Frontal cortex (tissue), 4 donors: ENCODE data around the gene NRP1. TPM values are rescaled to one million over a fixed set of nuclear protein-coding genes. Genes with fewer than 3 reads are reported as not detected.

Experiments used
- DNase-seq, 2 donors: peaks; one replicate each; pipeline ENCODE4 v3.0.0; 2012; ENCODE audit warnings: low spot score in 2 of 2
- FAIRE-seq: peaks from 2 replicates; lab custom pipeline; 2012; peaks lifted over from hg19 to GRCh38; lab: Jason Lieb, UNC
- total RNA-seq: library from RNA; depleted of rRNA; stranded (reverse); fragments of >200 nt; gene quantifications from one replicate; pipeline ENCODE4 v1.2.3, GENCODE V29; 2014
- donor health status: control.
- donor health status: control.
- donor health status: control.

Gene NRP1
- total RNA-seq, 1 donor from 2014 or later: 49.3 TPM

DNA sequence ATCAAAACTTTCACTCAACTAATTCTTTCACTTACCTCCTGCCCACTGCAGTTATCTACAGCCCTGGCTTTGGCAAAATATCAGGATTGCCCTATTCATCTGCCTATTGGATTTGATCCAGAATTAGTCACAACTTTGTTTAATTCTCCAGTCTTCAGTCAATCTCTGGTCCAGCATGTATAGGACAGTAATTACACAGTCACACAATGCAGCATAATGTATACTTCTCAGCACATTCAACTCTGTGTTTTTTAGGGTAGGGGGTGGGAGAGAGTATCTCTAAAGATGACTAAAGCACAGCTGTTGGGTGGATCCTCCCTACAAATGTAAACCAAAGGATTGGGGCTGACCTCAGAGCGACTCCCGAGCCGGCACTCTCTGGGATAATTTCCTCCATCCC lies 17.7 kb upstream of the NRP1 start:
- no peak for DNase-seq
- no peak for FAIRE-seq

DNA sequence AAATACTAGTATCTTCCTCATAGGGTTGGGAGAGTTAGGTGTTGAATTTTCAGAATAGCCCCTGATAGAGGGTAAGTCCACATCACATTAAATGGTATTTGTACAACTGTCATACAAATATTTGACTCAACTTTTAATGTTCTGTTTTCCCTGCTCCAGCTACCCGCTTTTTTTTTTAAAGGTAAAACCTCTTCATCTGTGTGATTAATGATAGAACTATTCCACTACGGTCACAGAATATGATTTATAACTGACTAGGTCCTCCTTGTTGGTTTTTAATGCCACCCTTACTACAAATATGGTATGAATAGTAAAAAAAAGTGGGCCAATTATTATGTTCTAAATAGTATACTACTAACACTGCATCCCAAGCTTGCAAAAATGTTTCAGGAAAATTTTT lies 15.6 kb upstream of the NRP1 start:
- FAIRE-seq (no peak), DNase-seq (no peak)

DNA sequence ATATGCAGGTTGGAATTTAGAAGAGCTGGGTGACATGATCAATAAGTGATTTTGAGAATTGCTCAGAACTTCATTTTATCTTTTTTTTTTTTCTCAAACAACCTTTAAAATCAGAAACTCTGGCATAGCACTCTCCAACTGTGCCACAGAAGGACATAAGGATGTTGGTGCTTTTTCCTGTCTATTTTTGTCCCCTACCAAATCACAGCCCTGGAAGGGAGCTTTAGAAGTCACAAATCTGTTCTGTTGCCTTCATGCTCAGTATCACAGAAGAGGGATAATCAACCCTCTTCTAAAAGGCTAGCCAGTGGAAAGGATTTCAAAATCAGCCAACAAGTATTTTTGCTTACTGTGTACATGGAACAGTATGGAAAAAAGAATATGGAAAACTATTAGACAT lies 14.8 kb upstream of the NRP1 start:
- no peak for DNase-seq
- no peak for FAIRE-seq

DNA sequence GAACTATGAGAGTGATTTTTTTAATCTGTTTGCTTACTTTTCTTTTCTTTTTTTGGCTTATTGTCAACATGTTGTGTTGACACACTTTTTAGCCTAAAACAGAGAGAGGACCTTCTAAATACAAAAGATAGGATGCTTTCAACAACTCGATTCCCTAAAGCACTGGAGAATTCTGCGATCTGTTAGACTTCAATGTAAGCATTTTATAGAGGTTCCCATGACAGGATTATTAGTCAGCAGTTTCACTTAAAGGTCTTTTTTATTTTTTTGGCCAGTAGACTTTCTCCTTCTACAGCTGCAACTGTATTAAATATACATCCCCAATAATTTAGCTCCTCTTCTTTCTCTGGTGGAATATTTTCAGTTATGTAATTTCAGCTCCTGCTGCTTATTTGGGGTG lies 12.7 kb upstream of the NRP1 start:
- FAIRE-seq (no peak), DNase-seq (no peak)

DNA sequence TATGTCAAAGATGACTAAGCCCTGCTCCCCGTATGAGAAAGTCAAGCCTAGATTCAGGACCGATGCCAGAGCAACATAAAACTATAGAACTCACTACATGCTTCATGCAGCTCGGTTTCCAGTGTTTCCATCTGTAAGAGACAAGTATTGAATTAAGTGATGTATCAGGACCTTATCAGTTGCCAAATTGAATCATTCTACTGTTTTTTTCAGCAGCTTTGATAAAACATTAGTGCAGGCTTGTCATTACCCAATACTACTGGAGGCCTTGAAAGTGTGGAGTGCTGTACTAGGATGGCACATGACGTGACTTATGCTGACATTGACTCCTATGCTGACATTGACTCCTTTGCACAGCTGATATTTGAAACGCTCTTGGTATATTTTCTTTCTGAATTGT lies 10.8 kb upstream of the NRP1 start:
- FAIRE-seq (no peak), DNase-seq (no peak)

DNA sequence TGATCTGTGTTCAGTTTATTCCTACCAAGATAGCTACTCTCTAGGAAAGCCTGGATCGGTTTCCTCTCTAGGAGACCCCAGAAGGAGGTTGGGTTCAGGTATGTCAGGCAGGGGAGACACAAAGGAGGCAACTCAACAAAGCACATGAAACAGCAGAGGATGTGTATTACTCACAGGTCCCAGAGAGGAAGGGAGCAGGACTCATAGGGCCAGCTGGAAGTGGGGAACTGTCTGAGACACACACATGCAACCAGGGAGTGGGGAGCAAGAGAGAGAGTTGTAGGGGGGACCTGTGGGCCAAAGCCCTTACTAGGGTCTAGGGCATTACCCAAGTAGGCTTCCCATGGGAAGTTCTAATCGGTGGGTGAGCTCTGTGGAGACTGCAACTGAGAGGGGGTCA lies 10.2 kb upstream of the NRP1 start:
- FAIRE-seq (no peak), DNase-seq (no peak)

DNA sequence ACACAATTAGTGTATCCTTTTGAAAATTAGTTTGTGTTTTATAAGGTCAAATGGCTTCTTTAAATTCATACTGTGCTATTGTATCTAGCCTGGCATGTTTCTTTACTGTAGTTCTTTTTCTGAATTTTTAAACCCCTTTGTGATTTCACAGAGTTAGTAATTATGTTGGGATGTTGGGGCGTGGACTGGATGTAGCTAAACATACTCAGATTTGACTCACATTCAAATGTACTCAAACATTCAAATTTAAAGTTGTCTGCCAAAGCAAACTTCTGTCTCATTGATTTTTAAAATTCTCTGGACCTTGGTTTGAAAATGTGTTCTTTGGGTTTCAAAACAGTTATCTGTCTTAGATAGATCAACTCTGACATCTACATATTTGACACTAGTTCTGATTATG lies 7.2 kb upstream of the NRP1 start:
- FAIRE-seq (no peak), DNase-seq (no peak)

DNA sequence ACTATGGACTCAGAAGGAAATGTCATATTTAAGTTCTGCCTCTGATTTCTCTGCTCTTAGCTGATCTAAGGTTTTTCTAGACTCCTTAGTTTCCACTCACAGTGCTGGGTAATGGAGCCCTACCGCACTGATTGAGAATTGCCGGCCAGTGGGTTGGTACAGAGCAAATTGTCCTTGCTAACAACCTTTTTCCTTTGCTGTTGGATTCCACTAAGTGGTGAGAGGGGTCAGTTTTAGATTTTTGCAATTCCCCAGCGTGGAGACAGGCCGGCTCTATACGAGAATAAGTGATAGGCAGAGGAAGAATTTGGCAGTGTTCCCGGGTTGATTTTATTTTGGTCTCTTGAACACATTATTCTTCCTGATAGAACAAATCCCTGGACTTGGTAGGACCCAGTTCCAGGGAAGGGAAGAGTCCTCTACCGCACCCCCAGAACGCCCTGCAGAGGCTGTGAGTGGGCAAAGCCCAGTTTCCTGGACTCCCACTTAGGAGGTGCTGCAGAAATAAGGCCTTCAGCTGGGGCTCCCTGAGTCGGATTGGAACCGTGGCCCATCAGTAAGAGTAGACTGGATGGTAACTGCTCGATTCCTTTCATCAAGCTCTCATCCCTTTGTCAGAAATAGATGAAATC lies 3.0 kb upstream of the NRP1 start:
- FAIRE-seq (no peak), DNase-seq (no peak)

DNA sequence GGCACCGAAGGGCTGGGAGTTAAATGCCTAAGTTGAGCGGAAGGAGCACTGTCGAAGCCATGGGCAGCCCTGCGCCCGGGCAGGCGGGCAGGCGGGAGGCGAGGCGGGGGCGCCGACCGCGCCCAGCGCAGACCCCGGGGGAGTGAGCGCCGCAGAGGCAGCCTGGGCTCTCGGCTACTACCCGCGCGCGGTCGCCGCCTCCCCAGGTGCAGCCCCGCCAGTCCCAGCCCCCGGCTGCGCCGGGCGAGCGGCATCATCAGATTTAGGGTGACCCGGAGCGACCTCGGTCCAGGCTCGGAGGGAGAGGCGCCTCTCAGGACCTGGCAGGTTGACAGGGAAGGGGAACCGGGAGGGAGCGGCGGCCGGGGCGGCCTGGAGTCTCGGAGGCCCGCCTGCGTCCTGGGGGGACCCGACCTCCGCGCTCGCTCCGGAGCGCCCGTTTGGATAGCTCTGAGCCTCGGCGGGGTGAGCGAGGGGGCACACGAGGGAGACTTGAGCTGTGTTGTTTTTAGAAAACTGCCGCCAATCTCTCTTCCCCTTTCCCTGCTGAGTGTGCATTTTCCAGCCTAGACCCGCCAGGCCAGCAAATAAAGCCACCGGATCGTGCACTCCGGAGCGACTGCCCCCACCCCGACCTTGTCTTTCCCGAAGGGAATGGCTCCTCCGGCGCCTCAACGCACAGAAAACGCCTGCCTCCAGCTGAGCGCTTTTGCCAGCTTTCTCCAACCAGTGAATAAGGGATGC lies 2.3 kb upstream of the NRP1 start:
- FAIRE-seq (no peak), DNase-seq (peak; percentile 39 to 41)

DNA sequence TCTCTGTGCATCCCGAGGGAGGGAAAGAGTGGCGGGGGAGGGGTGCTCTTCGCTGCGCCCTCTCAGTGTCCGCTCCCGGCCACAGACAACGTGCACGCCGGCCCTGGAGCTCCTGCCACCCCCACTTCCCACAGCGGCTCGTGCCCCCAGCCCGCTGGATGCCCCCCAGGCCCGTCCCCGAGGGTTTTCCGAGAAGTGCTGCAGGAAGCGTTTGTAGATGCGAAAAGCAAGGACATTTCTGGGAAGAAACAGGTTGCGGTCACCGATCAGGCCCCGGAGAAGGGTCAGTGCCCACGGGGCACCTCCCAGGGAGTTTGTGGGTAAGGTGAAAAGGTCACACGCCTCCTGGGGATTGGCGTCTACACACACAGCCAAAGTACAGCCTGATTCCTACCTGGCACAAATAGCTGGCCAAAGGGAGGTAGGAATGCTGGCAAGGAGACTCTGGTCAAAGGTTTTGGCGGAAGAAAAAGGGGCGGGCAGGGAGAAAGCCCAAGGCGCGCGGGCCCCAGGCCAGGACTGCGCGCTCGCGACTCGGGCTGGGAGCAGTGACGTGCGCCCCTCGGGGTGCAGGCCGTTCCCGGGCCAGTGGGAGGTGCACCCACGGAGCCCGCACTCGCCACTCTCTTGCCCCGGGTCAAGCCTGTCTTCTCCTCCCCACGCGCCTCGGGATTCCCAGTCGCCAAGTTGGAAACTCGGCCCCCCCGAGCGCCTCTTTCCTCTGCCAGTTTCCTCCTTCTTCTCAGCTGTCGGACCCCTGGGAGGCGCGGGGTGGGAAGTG lies 1.5 kb upstream of the NRP1 start:
- no peak for FAIRE-seq
- DNase-seq: peak; percentile 50 to 53

DNA sequence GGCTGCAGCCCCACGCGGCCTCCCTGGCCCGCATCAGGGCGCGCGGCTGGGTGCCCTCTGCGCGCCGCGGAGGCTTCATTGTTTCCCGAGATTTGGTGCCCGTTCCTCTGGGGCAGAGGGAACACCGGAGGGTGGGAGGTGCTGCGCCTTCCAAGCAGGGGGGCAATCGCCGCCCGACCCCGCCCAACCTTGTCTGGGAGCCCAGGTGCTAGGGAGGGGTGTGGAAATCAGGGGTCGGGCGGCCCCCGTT lies 1.0 kb upstream of the NRP1 start:
- FAIRE-seq (no peak), DNase-seq (peak; percentile 31 to 50)

DNA sequence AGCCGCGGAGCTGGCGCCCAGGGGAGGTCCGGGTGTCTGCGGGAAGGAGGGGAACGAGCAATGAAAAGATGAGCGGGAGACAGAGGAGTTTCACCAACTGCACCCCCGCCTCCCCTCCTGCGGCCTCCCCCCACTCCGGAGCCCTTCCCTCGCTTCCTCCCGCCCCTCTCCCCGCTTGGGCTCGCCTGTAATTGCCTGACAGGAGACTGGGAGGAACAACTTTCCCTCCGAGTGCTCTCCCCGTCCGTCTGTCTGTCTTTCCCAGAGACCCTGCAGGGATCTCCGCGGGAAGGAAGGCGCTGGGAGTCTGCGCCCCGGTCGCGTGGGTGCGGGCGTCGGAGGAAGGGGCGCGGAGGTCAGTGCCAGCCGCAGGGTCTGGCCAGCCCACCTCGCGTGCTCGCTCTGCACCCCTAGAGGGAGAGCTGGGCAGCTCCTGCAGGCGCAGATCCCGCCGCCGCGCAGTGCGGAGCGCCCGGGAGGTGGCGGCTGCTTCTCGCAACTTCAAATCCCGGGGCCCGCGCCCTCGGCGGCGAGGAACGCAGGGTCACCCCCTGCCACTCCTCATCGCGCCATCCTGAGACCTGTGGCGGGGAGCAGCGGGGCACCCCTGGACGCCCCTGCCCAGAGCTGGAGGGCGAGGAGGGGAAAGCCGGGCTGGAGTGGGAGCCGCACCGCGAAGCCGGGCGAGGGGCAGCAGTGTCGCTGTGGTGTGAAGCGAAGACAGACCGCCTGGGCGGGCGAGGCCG lies 511 bp upstream of the NRP1 start:
- peak; percentile 67 to 69 for DNase-seq
- FAIRE-seq: no peak

DNA sequence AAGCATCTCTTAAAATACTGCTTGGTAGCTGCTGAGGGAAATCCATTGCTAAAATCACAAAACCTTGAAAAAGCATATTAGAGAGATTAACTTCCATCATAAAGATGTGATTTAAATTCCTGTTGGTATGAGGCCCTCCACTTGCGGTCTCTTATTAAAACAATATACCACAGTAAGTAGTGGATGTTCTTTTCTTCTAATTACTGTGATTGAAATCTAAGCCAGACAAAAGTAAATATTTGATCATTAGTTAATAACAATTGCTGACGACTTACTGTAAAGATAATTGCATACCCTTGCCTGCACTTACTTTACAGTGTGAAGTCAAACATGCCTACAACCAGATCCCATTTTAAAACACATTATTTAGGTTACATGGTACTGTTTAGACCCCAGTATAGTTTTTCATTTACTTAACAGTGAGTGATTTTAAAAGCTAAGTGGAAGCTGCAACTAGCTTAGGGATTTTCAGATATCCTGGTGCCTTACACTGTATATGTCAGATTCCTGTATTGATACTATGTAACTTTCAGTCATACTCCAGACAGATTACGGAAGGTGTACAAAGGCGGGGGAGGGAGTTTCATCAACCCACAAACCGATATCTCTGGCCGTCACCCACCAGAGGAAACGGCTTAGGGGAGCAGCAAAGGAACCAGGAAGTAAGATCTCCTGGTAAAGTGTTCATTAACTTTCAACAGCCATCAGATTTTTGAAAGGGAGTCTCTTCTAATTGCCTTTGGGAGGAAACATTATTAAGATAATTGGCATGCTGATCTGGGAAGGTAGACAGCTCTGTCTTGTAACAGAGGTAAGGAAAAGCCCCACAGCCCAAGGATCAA lies 986 bp downstream of the NRP1 start:
- DNase-seq (no peak), FAIRE-seq (no peak)

DNA sequence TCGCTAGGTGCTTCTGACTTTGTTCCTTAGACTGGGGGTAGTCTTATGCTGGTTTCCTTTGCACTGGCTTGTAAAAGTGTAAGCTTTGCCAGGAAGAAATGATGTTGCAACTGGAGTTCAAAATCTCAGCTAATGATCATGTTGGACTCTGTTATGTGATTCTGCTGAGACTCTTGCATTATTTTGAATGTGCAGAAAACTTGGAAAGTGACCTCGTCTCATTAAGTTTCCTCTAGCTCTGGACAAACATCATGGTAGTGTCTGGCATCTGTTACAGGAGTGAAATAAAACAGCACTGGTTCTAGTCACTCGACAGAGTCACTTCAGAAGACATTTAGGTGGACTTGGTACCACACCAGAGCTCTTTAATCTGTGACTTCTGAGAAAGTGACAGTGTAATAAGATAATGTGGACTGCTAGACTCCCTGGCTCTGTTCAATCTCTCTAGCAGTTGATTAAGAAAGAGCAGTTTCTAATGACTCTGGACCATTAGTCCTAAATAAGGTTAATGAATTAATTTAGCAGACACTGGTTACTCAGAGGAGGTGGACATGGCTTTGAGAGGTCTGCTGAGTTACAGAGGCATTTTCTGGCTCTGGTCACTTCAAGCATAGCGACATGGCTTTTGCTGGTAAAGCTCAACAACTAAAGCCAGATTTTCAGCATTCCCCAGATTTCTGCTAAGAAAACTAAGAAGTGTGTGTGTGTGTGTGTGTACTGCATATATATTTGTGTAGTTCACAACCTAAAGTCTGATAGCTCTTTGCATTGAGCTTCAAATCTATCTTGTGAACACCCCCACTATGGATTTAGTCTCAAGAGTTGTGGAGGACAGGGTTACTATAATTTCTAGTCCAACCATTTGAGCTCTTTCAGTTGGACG lies 2.0 kb downstream of the NRP1 start:
- FAIRE-seq: no peak

DNA sequence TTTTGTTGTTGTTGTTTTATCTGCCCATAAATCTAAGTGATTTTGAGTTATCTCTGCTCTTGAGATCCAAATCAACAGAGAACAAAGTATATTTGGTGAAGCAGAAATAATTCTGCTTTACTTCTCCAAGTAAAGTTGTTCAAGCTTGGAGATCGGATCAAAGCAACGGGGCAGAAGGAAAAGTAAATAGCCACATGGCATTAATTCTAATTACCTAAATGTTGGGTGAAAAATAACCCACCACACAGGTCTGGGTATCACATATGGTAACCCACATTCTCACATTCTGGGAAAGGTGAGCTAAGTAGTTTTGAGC lies 3.1 kb downstream of the NRP1 start:
- FAIRE-seq: no peak

More for the DNA sequence above, 2.0 kb downstream of the NRP1 start:
- no peak for DNase-seq

DNA sequence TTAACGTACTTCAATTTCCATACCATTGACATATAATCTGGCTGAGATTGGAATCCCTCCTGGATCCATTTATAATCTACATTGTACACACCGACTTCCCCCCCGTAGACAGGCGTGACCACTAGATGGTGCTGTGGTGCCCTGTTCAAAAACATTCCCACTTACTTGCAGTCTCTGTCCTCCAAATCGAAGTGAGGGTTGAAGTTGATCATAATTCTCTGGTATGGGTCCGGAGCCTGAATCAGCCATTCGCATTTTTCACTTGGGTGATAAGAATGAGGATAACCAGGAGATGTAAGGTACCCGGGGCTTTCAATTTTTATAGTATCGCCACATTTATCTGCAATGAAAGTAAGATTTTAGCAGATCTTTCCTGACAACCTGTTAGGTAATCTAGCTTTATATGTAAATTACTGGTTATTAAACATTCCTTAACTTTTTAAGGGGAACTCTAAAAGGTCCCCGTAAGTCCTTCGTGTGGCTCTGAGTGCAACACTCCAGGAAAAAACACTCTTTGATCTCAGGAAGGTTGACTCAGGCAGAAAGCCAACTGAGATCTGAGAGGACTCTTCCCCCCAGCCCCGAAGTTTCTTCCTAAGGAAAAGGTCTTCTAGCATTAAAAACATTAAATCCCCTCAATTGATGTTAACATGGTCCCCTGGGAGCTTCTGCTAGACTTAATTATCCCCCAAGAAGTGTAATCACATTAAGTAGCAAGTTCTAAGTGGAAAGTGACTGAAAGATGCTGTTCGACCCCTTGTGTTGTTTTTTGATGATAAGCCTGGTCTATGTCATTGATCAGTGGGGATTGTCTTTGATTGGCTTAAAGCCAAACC lies 3.7 kb downstream of the NRP1 start:
- FAIRE-seq (peak; percentile 36), DNase-seq (peak; percentile 48 to 56)

More for the DNA sequence above, 3.1 kb downstream of the NRP1 start:
- DNase-seq: no peak

DNA sequence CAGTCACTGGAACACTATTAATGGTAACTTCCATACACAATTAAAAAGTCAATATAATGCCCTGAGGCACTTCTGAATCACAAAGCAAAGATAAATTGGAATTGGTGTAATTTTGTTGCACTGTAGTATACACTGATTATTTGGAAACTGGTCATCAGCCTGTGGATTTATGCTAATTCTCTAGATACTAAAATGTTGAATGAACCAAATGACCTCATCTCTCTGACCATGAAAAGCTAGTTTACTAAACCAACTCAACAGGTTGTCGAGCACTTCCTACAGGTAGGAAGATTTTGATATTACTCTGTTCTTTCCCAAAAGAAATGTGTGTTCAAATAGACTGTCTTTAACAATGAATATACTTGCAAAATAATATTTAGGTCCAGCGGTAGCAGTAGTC lies 5.3 kb downstream of the NRP1 start:
- no peak for FAIRE-seq

DNA sequence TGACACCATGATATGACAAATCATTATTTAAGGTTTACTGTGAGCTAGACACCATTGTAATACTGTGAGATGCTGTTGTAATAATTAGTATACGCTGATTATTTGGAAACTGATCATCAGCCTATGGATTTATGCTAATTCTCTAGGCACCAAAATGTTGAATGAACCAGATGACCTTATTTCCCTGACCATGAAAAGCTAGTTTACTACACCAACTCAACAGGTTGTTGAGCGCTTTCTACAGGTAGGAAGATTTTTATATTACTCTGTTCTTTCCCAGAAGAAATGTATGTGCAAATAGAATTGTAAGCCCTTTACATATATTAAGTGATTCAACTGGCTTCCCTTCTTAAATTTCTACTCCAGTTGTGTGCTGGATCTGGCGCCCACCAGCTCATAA lies 6.2 kb downstream of the NRP1 start:
- no peak for FAIRE-seq
- DNase-seq: no peak

More for the DNA sequence above, 5.3 kb downstream of the NRP1 start:
- no peak for DNase-seq
